GM18502 (cell line): ENCODE data around the gene LRPAP1.
A peak's percentile ranks its signal among the peaks of the same experiment; 100 is the strongest.
"Not testable (repeated sequence)": the region's sequence is repeated elsewhere in the genome, so short reads cannot be mapped to it uniquely, and the experiment has no call there.

Experiments
- ATAC-seq: cut with Tn5 transposase; IDR thresholded peaks from one replicate; pipeline ENCODE4 v1.9.1; 2021; ENCODE audit warnings: mild to moderate bottlenecking; ENCODE audit not compliant: unreplicated experiment, poor library complexity

The LRPAP1 gene

GRCh38 chr4:3535812-3536211 lies 3.6 kb upstream of the LRPAP1 start:
- not testable (repeated sequence) for ATAC-seq

GRCh38 chr4:3533423-3533820 lies 1.2 kb upstream of the LRPAP1 start:
- ATAC-seq, result no peak

- peak; percentile 41 for ATAC-seq
Measured at GRCh38 chr4:3532751-3533422, 665 bp upstream of the LRPAP1 start.

GRCh38 chr4:3531318-3531878 lies 824 bp downstream of the LRPAP1 start:
- no peak for ATAC-seq

- ATAC-seq, result no peak
Measured at GRCh38 chr4:3530663-3531254, 1.5 kb downstream of the LRPAP1 start.

GRCh38 chr4:3530051-3530450 lies 2.2 kb downstream of the LRPAP1 start:
- ATAC-seq, result no peak

- ATAC-seq, result no peak
Measured at GRCh38 chr4:3529363-3529762, 2.9 kb downstream of the LRPAP1 start.

- no peak for ATAC-seq
Measured at GRCh38 chr4:3527914-3528876, 4.0 kb downstream of the LRPAP1 start.

GRCh38 chr4:3527101-3527913 lies 4.9 kb downstream of the LRPAP1 start:
- no peak for ATAC-seq

- no peak for ATAC-seq
Measured at GRCh38 chr4:3526456-3526855, 5.8 kb downstream of the LRPAP1 start.

- ATAC-seq, result no peak
Measured at GRCh38 chr4:3525532-3526430, 6.4 kb downstream of the LRPAP1 start.

GRCh38 chr4:3524920-3525319 lies 7.3 kb downstream of the LRPAP1 start:
- no peak for ATAC-seq

- ATAC-seq, result no peak
Measured at GRCh38 chr4:3524349-3524748, 7.9 kb downstream of the LRPAP1 start.

- ATAC-seq, result no peak
Measured at GRCh38 chr4:3523628-3524221, 8.5 kb downstream of the LRPAP1 start.

- ATAC-seq, result no peak
Measured at GRCh38 chr4:3523146-3523627, 9.0 kb downstream of the LRPAP1 start.

GRCh38 chr4:3522651-3523050 lies 9.6 kb downstream of the LRPAP1 start:
- no peak for ATAC-seq

- no peak for ATAC-seq
Measured at GRCh38 chr4:3522326-3522640, 9.9 kb downstream of the LRPAP1 start.

- ATAC-seq, result no peak
Measured at GRCh38 chr4:3521621-3522325, 10.4 kb downstream of the LRPAP1 start.
